HG03520 (cell line): ENCODE results near the gene KCNK6.

Source experiments
- ATAC-seq: cut with Tn5 transposase; IDR thresholded peaks from one replicate; pipeline ENCODE4 v1.9.1; 2021; ENCODE audit warnings: mild to moderate bottlenecking, moderate library complexity; ENCODE audit not compliant: unreplicated experiment

Gene KCNK6

GRCh38 chr19:38319421-38320258 is at the start of gene KCNK6:
KCNK6 (plus strand) TSS chr19:38319845; CDS start chr19:38319951, 106 bp downstream.
- no peak for ATAC-seq

- ATAC-seq: no peak
Measured at GRCh38 chr19:38270587-38271167, 49.0 kb upstream of the KCNK6 start.

GRCh38 chr19:38273499-38273898 is 46.1 kb upstream of the KCNK6 start:
- ATAC-seq: no peak

DNA sequence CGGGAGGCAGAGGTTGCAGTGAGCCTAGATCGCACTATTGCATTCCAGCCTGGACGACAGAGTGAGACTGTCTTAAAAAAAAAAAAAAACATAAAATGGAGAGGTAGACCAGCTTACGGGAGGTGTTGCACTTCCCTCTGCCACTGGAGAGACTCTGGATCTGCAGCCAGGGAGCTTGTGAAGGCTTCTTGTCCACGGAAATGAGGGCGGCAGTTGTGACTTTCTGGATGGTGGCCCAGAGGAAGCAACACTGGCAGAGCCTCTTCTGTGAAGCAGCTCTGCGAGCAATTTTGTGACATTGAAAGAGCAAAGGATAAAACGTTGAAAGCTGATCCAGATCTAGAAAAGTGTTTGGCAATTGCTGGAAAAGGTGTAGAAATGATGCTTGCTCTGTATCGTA is 44.9 kb upstream of the KCNK6 start:
- ATAC-seq: no peak

DNA sequence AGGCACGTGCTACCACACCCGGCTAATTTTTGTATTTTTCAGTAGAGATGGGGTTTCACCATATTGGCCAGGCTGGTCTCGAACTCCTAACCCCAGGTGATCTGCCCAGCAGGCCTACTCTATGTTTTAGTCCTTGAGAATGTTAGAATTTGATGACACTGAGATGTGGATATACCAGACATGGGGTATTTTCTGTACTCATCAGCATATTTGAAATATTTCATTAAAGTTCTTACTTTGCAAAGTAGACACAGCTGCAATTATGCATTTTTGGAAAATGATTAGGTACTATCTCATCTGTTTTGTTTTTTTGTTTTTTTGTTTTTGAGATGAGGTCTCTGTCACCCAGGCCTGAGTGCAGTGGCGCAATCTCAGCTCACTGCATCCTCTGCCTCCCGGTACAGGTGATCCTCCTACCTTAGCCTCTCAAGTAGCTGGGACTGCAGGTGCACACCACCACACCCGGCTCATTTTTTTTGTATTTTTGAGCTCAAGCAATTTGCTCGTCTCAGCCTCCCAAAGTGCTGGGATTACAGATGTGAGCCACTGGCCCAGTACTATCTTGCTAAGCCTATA is 42.6 kb upstream of the KCNK6 start:
- no peak for ATAC-seq

GRCh38 chr19:38277549-38277948 is 42.1 kb upstream of the KCNK6 start:
- no peak for ATAC-seq

DNA sequence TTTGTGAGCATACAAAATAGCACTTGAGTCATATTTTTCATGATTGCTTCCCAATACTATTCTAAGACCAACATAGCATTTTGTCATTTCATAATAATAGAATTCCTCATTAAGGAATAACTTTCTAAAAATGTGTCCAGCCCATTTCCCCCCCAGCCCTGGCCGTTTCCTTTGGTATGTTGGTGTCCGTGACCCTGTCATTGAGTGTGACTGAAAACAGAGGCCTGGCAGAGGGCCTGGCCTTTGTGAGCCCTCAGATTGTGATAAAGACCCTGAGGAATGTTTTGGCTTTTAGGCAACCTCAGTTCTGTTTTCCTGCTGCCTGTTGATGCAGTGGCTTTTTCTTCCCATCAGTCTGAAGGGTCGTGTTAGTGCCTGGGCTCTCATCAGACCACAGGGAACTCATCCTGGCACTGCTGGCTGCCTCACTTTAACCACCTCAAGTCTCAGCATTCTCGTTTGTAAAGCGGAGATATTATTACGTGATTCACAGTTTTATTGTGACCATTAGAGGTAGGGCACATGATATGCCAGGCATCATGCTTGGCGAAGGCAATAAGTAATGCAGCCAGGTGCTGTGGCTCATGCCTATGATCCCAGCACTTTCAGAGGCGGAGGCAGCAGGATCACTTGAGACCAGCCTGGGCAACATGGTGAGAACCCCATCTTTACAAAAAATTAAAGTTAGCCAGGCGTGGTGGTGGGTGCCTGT is 41.5 kb upstream of the KCNK6 start:
- no peak for ATAC-seq

DNA sequence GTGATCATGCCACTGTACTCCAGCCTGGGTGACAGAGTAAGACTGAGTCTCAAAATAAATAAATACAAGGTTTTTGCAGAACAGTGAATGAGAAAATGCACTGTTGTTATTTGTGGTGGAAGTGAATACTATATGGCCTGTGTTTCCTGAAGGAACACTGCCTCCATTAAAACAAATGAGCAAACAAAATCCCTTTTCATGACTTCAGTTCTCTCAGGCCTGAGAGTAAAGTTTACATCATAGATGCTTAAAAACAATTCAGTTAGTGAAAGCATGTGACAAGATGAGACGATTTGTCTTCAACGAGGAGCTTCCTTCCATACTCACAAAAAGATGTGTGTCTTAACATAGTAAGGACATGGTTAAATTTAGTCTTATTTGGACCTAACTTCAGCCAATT is 40.9 kb upstream of the KCNK6 start:
- ATAC-seq: no peak

GRCh38 chr19:38280030-38280921 is 39.4 kb upstream of the KCNK6 start:
- ATAC-seq: no peak

GRCh38 chr19:38281811-38282566 is 37.7 kb upstream of the KCNK6 start:
- no peak for ATAC-seq

GRCh38 chr19:38283271-38283670 is 36.4 kb upstream of the KCNK6 start:
- ATAC-seq: no peak

- ATAC-seq: no peak
Measured at GRCh38 chr19:38284422-38284821, 35.2 kb upstream of the KCNK6 start.

DNA sequence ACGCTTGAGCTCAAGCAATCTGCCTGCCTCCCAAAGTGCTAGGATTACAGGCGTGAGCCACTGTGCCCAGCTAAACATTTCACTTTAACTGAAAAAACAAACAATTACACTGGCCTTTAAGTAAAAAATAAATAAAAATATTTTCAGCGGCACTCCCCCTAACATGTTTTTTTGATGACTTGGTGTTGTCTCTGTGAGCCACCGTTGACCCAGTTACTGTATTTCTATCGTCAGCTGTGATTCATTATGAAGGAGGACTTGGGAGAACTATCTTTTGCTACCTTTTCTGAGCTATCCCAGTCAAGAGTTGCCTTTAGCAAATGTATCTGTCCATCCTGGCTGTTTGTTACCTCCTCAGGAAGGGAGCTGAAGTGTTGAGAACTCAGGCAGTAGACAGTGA is 34.1 kb upstream of the KCNK6 start:
- no peak for ATAC-seq

DNA sequence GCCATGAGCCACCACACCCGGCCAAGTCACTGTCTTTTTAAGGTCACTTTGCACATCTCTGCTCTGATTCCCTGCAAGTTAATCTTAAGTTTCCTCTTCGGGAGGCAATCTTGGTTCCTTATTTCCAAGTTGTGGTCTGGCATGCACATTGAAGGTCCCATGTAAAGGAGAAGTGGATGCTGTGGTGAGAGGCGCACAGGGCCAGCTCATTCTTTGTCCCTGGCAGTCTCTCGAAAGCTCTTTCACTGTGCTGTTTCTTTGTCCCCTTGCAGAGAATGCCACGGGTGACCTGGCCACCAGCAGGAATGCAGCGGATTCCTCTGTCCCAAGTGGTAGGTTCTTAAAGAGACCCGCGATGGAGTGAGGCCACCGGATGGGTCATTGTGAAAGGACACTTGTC is 32.0 kb upstream of the KCNK6 start:
- ATAC-seq: no peak

GRCh38 chr19:38288123-38288855 is 31.4 kb upstream of the KCNK6 start:
- no peak for ATAC-seq

GRCh38 chr19:38289955-38290354 is 29.7 kb upstream of the KCNK6 start:
- ATAC-seq: no peak

- no peak for ATAC-seq
Measured at GRCh38 chr19:38290631-38291147, 29.0 kb upstream of the KCNK6 start.

GRCh38 chr19:38291855-38292254 is 27.8 kb upstream of the KCNK6 start:
- no peak for ATAC-seq

DNA sequence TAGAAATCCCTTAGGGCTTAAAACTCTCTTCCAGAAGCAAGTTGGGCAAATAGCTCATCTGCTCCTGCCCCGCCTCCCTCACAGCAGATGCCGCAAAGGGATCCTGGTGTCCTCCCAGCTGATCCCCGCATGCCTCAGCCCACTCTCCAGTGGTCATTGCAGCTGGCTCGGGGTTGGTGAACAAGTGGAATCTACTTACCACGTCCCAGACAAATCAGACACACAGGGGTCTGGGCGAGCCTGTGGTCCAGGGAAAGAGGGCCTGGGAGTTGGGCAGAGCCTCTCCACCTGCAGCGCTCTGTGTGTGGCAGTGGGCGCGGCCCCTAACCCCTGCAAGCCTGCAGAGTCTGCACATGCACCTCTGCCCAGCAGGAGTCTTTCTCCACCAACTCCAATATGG is 26.4 kb upstream of the KCNK6 start:
- ATAC-seq: no peak
